ENCODE results near the gene SYNPO2. TPM values are rescaled to one million over a fixed set of nuclear protein-coding genes. Genes with fewer than 3 reads are reported as not detected.
"Not testable (repeated sequence)": the region's sequence is repeated elsewhere in the genome, so short reads cannot be mapped to it uniquely, and the experiment has no call there.

SYNPO2 gene
- total RNA-seq, 1 experiment from 2014 or later, result 0.28 TPM

DNA sequence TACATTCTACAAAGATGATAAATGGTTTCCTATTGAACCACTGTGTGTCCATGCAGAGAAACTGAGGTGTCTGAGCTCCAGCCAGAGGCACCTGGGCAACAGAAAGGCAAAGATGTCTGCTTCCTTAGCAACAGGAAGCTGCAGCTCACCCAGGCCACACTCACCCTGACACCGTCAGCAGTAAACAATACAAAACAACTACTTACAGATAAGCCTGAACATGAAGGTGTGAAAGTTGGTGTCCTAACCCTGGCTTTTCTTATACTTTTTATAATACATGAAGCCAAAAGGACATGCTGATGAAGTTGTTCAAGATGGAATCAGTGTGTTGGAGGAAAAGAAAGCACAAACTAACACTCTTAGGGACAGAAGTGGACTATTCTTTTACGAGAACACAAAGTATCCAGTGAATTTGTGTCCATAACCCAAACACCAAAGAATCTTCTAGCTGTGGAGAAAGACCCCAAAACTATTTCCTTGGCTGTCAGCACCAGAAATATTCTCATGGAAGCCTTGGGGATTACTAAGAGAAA is 117.3 kb downstream of the SYNPO2 start:
- in situ Hi-C loops (cut with HindIII; ENCODE audit: low pct_unique_long_range_greater_than_20kb, low sequenced_read_pairs) (no loop called here), intact Hi-C loops (cut with micrococcal nuclease; ENCODE audit: unreplicated experiment) (no loop called here)
- POLR2A ChIA-PET, result no interaction called here
- BruUV-seq (replicated peaks), result no TSS peak
- no peak overlapping the region for H3K27ac ChIP-seq (ENCODE audit: low read length)
- H3K36me3 ChIP-seq (ENCODE audit: control insufficient read depth, insufficient read depth, low read length), result no peaks in the 10 kb centered on the region
- CTCF ChIA-PET, result no interaction called here
- H3K4me1 ChIP-seq (ENCODE audit: control insufficient read depth, insufficient read depth, low read length), result no peaks in the 10 kb centered on the region
- H3K9me3 ChIP-seq (ENCODE audit: control insufficient read depth, insufficient read depth, low read depth, low read length), result no peaks in the 10 kb centered on the region
- ATAC-seq (no peak), DNase-seq (ENCODE audit: low read depth, low spot score) (no peak)
- TF ChIP-seq TCF7L2 (IDR thresholded peaks at IDR 0.05; ENCODE audit: low read depth, low read length), result no peak
- TF ChIP-seq, protein P1, sequence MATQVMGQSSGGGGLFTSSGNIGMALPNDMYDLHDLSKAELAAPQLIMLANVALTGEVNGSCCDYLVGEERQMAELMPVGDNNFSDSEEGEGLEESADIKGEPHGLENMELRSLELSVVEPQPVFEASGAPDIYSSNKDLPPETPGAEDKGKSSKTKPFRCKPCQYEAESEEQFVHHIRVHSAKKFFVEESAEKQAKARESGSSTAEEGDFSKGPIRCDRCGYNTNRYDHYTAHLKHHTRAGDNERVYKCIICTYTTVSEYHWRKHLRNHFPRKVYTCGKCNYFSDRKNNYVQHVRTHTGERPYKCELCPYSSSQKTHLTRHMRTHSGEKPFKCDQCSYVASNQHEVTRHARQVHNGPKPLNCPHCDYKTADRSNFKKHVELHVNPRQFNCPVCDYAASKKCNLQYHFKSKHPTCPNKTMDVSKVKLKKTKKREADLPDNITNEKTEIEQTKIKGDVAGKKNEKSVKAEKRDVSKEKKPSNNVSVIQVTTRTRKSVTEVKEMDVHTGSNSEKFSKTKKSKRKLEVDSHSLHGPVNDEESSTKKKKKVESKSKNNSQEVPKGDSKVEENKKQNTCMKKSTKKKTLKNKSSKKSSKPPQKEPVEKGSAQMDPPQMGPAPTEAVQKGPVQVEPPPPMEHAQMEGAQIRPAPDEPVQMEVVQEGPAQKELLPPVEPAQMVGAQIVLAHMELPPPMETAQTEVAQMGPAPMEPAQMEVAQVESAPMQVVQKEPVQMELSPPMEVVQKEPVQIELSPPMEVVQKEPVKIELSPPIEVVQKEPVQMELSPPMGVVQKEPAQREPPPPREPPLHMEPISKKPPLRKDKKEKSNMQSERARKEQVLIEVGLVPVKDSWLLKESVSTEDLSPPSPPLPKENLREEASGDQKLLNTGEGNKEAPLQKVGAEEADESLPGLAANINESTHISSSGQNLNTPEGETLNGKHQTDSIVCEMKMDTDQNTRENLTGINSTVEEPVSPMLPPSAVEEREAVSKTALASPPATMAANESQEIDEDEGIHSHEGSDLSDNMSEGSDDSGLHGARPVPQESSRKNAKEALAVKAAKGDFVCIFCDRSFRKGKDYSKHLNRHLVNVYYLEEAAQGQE (IDR thresholded peaks at IDR 0.05; ENCODE audit: insufficient read depth in 1 of 2, low read depth in 2 of 2, low read length in 1 of 2), result no peak
- TF ChIP-seq POLR2AphosphoS5 (IDR thresholded peaks at IDR 0.05; ENCODE audit: low read depth, low read length), result no peak
- no peak overlapping the region for H3K4me3 ChIP-seq (ENCODE audit: low read depth in 2 of 2, low read length in 2 of 2)
- no peaks in the 10 kb centered on the region for H3K27me3 ChIP-seq (ENCODE audit: control insufficient read depth, insufficient read depth, low read length)

DNA sequence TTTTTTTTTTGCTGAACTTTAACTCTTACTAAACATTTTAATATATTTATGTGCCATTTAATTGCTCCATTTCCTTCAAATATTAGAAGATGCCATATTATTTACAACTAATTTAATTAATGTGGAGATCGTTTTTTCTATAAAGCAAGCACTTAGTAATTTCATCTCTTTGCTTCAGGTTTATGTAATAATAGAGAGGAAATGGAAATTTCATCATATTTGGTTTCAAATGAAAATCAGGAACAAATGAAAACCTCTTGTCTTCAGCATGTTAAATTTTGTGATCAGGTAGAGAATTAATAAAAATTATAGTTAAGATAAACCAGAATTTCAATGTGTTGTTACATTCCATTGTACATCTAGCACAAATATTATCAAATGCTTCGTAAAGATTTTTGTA is 120.1 kb downstream of the SYNPO2 start:
- POLR2A ChIA-PET, result no interaction called here
- BruUV-seq (replicated peaks), result no TSS peak
- no peak for ATAC-seq
- H3K27ac ChIP-seq (ENCODE audit: low read length), result no peak overlapping the region
- H3K36me3 ChIP-seq (ENCODE audit: control insufficient read depth, insufficient read depth, low read length), result no peaks in the 10 kb centered on the region
- intact Hi-C loops (cut with micrococcal nuclease; ENCODE audit: unreplicated experiment) (no loop called here), in situ Hi-C loops (cut with HindIII; ENCODE audit: low pct_unique_long_range_greater_than_20kb, low sequenced_read_pairs) (no loop called here)
- DNase-seq (ENCODE audit: low read depth, low spot score), result no peak
- CTCF ChIA-PET, result no interaction called here
- no peaks in the 10 kb centered on the region for H3K27me3 ChIP-seq (ENCODE audit: control insufficient read depth, insufficient read depth, low read length)
- H3K4me1 ChIP-seq (ENCODE audit: control insufficient read depth, insufficient read depth, low read length), result no peaks in the 10 kb centered on the region
- no peaks in the 10 kb centered on the region for H3K9me3 ChIP-seq (ENCODE audit: control insufficient read depth, insufficient read depth, low read depth, low read length)
- TF ChIP-seq, protein P1 (IDR thresholded peaks at IDR 0.05; ENCODE audit: insufficient read depth in 1 of 2, low read depth in 2 of 2, low read length in 1 of 2), result no peak
- TF ChIP-seq POLR2AphosphoS5 (IDR thresholded peaks at IDR 0.05; ENCODE audit: low read depth, low read length) (no peak), SIN3A (IDR thresholded peaks at IDR 0.05; ENCODE audit: borderline replicate concordance, insufficient read depth, low read depth, low read length) (no peak), TCF7L2 (IDR thresholded peaks at IDR 0.05; ENCODE audit: low read depth, low read length) (no peak), CTCF (IDR thresholded peaks at IDR 0.05) (no peak)
- H3K4me3 ChIP-seq (ENCODE audit: low read depth in 2 of 2, low read length in 2 of 2), result no peak overlapping the region

DNA sequence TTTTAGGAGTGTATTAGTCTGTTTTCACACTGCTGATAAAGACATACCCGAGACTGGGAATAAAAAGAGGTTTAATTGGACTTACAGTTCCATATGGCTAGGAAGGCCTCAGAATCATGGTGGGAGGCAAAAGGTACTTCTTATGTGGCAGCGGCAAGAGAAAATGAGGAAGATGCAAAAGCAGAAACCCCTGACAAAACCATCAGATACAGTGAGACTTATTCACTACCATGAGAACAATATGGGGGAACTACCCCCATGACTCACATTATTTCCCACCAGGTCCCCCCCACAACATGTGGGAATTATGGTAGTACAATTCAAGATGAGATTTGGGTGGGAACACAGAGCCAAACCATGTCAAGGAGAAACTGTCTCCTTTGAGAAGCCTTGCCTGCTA is 121.6 kb downstream of the SYNPO2 start:
- H3K4me3 ChIP-seq (ENCODE audit: low read depth in 2 of 2, low read length in 2 of 2); H3K9me3 ChIP-seq (ENCODE audit: control insufficient read depth, insufficient read depth, low read depth, low read length); POLR2A ChIA-PET; BruUV-seq (replicated peaks); H3K27me3 ChIP-seq (ENCODE audit: control insufficient read depth, insufficient read depth, low read length); H3K27ac ChIP-seq (ENCODE audit: low read length); DNase-seq (ENCODE audit: low read depth, low spot score); intact Hi-C loops (cut with micrococcal nuclease; ENCODE audit: unreplicated experiment); CTCF ChIA-PET; in situ Hi-C loops (cut with HindIII; ENCODE audit: low pct_unique_long_range_greater_than_20kb, low sequenced_read_pairs); ATAC-seq; H3K36me3 ChIP-seq (ENCODE audit: control insufficient read depth, insufficient read depth, low read length); H3K4me1 ChIP-seq (ENCODE audit: control insufficient read depth, insufficient read depth, low read length): not testable (repeated sequence)
